GM21528 (cell line): ENCODE data around the gene CSNK1G2.

Source experiments
- ATAC-seq: cut with Tn5 transposase; IDR thresholded peaks from one replicate; pipeline ENCODE4 v1.9.1; 2021; ENCODE audit warnings: mild to moderate bottlenecking, moderate library complexity; ENCODE audit not compliant: unreplicated experiment, low FRiP score

Gene CSNK1G2

DNA sequence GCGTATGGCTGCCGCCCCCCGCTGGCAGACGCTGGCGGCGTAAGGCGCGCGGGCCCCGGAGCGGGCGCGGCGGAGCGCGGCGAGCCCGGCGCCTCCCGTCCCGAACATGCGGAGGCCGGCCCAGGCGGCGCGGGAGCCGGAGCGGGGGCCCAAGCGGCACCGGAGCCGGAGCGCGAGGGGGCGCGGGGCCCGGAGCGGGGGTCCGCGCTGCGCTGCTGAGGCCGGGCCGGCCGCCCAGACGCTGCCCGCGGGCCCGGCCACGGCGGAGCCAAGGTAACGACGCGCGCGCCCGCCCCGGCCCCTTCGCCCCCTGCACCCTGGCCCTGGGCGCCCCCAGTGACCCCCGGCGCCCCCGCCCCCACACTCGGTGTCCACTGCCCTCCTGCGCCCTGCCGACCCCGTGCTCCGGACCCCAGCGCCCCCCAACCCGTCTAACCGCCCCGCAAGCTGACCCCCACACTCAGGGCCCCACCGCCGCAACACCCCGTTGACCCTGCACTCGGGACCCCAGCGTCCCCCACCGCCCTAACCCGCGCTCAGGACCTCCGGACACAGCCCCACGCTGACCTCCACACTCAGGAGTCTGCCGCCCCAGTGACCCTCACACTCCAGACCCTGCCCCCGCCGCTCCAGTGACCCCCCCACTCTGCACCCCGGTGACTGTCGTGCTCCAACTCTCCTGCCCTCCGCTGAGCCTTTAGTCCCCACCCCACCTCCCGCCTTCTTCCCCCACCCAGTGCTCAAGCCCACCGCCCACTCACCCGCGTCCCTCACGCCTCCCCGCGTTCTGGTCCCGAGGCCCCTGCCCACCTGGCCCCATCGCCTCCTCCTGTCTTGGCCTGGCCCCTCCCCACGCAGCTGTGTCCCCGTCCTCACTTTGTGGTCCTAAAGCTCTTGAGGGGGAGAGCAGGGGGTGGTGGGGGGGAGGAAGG, at the start of gene CSNK1G2:
TSS of gene CSNK1G2 (plus strand) at position 27 of the 932 bp plus-strand sequence. CDS start 28,601 bp downstream, outside the sequence.
- ATAC-seq, result peak; percentile 56

DNA sequence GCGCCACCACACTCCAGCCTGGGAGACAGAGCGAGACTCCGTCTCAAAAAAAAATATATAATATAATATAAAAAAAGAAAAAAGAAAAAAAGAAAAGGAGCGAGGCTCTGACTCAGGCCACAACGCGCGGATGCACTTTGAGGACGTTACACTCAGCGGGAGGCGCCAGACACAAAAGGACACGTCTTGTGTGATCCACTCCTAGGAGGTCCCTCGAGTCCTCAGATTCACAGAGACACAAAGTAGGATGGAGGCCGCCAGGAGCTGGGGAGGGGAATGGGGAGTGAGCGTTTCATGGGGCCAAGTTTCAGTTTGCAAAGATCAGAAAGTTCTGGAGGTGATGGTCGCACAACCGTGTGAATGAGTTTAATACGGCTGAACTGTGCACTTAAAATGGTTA, 47.2 kb upstream of the CSNK1G2 start:
- no peak for ATAC-seq

DNA sequence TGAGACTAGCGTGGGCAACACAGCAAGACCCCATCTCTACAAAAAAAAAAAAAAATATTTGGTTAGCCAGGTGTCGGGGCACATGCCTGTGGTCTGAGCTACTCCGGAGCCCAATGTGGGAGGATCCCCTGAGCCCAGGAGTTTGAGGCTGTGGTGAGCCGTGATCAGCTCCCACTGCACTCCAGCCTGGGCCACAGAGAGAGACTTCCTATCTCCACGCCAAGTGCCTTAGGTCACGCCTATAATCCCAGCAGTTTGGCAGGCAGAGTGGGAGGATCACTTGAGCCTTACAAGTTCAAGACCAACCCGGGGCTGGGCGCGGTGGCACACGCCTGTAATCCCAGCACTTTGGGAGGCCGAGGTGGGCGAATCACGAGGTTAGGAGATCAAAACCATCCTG, 44.5 kb upstream of the CSNK1G2 start:
- no peak for ATAC-seq

DNA sequence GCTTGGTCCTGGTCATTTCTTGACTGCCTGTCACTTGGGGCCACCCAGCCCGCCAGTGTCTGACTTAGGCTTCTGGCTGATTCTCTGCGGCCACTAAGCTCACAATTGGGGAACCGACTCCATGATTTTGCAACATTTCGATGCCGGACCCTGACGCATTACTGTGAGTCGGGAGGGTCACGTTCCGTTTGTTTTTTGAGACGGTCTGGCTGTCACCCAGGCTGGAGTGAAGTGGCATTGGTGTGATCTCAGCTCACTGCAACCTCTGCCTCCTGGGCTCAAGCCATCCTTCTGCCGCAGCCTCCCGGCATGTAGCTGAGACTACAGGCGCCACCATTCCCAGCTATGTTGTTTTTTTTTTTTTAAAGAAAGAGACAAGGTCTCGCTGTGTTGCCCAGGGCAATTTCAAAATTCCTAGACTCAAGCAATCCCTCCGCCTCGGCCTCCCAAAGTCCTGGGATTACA, 39.0 kb upstream of the CSNK1G2 start:
- no peak for ATAC-seq

DNA sequence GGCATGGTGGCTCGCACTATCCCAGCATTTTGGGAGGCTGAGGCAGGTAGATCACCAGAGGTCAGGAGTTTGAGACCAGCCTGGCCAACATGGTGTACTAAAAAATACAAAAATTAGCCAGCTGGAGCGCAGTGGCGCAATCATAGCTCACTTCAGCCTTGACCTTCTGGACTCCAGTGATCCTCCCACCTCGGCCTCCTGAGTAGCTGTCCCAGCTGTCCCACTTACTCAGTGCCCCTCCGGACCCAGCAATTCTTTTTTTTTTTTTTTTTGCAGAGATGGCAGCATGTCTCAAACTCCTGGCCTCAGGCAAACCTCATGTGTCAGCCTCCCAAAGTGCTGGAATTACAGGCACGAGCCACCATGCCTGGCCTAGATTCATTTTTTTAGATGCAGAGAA, 38.0 kb upstream of the CSNK1G2 start:
- no peak for ATAC-seq

GRCh38 chr19:1904860-1905109, 36.2 kb upstream of the CSNK1G2 start:
- peak; percentile 18 for ATAC-seq

DNA sequence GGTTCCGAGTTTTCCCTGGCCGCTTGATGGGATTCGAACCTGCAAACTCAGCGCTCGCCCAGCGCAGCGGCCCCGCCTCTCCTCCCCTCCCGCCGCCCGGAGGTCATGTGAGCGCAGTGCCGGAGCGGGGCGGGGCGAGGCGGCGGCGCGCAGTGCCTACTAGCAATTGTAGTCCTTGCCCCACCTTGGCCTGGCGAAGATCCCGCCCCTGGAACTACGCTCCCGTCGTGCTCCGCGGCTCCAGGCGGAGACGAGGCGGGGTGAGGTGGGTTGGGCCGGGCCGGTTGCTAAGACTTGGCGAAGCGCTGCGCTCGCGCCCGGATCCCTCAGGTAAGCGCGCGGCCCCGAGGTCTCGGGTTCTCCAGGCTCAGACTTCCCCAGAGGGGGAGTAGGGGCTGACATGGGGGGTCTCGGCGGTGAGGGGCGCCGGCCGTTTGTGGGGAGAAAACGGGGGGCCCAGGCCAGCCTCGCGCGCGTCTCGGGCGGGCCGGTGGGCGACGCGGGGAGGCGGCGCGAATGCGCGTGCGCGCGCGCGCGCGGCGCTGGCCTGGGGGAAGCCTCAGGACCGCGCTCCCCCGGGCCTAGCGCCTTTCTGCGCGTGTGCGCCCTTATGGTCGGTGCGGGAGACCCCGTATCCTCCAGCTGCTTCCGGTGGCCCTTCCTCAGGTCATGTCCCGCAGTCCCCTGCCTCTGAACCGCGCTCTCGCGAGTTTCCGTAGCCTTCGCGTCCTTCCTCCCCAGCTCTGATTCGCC, 35.7 kb upstream of the CSNK1G2 start, which contains the start of the genes ADAT3 and SCAMP4:
TSS of gene ADAT3 (plus strand) at position 290 of the 753 bp plus-strand sequence. CDS start 6,649 bp downstream, outside the sequence.
TSS of gene SCAMP4 (plus strand) at position 290 of the 753 bp plus-strand sequence. CDS start 9,621 bp downstream, outside the sequence.
- ATAC-seq, result peak; percentile 74

GRCh38 chr19:1905863-1906375, 35.1 kb upstream of the CSNK1G2 start:
- no peak for ATAC-seq

GRCh38 chr19:1906985-1907562, 33.9 kb upstream of the CSNK1G2 start:
- no peak for ATAC-seq

DNA sequence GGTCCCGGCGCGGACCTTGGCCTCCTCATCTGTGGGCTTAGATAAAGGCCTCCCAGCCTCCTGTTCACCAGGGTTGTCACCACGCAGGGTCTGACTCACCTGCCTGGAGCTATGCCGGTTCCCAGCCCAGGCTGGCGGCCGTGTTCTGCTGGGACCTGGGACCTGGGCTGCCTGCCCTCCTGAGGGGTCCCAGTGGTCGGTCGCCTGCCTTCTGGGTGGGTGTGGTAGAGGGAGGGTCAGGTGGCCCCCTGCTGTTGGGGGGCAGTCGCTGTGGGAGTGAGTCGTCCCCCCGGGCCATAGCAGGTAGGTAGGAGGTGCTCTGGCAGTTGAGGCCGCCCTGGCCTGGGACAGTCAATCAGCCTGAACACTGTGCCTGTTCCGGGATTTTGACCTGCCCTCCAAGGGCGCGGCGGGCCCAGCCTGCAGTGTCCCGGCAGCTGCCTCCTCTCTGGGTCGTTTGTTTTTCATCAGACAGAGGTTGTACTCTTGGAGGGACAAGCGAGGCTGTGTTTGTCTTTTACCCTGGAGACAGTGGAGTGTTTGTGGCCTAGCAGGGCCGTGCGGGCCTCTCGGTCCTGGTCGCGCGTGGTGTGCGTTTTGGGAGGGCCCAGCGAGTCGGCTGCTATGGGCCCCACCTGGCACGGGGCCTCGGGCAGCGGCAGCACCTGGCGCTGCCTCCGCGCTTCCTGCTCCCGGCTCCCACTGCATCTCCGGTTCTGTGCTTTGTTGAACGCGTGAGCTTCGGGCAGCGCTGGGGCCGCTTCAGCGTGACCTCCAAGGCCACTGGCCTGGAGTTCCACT, 33.2 kb upstream of the CSNK1G2 start:
- ATAC-seq, result no peak

GRCh38 chr19:1908364-1908678, 32.7 kb upstream of the CSNK1G2 start:
- ATAC-seq, result no peak

DNA sequence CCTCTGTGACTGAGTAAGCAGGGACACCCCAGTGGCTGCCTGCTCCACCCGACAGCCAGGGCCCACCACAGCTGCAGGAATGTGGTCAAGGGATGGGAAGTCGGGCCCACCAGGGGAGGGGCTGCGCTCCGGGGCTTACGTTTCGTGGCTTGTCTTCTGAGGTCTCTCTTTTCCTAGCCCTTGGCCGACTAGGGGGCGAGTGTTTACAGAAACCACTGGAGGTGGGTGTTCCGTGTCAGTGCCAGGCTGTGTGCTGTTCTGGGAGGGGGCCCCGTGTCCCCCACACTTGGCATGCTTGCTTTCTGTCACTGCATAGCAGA, 31.3 kb upstream of the CSNK1G2 start:
- no peak for ATAC-seq

- no peak for ATAC-seq
Measured at GRCh38 chr19:1910177-1910576, 30.8 kb upstream of the CSNK1G2 start.

- ATAC-seq, result no peak
Measured at GRCh38 chr19:1911098-1911497, 29.9 kb upstream of the CSNK1G2 start.

DNA sequence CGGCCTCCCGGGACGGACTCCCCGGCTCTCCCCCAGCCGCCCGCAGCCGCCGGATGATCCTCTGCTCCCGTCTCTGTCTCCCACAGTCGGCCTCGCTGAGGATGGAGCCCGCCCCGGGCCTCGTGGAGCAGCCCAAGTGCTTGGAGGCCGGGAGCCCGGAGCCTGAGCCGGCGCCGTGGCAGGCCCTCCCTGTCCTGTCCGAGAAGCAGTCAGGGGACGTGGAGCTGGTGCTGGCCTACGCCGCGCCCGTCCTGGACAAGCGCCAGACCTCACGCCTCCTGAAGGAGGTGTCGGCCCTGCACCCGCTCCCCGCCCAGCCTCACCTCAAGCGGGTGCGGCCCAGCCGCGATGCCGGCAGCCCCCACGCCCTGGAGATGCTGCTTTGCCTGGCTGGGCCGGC, 29.0 kb upstream of the CSNK1G2 start:
- ATAC-seq, result no peak

- ATAC-seq, result no peak
Measured at GRCh38 chr19:1912760-1913505, 28.0 kb upstream of the CSNK1G2 start.

- ATAC-seq, result no peak
Measured at GRCh38 chr19:1913781-1914577, 27.0 kb upstream of the CSNK1G2 start.

- ATAC-seq, result no peak
Measured at GRCh38 chr19:1914826-1915341, 26.1 kb upstream of the CSNK1G2 start.

DNA sequence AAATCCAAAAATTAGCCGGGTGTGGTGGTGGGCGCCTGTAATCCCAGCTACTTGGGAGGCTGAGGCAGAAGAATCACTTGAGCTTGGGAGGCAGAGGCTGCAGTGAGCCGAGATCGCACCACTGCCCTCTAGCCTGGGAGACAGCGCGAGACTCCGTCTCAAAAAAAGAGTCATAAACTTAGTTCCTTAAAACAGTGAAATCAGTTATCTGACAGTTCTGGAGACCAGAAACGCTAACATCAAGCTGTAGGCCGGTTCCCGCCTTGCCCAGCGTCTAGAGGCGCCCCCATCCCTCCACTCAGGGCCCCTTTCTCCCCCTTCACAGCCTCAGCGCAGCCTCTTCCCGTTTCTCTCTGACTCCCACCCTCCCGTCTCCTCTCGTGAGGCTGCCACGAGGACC, 23.8 kb upstream of the CSNK1G2 start:
- no peak for ATAC-seq
